ENCODE measurements around the gene TSSK6. TPM values are rescaled to one million over a fixed set of nuclear protein-coding genes. Genes with fewer than 3 reads are reported as not detected.

The TSSK6 gene
- total RNA-seq, 1 donor from 2014 or later, result 0.91 TPM

DNA sequence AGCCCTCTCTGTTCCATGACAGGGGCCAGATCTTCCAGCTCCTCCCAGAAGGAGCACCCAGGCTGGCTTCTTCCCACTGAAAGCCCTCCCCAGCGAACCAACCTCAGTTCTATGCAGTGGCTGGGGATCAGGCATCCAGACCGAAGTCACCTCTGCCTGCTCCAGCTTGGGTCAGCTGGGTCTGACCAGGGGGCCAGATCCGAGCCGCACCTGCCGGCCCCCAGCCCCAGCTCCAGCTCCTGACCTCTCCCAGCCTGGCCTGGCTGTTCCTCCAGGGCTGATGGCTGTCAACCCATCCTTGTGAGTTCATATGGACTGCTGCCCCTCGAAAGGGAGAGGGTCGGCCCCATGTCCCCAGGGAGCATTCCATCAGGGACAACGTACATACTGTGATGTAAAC is 8.0 kb downstream of the TSSK6 start:
- DNase-seq (ENCODE audit: low read depth), result no peak

DNA sequence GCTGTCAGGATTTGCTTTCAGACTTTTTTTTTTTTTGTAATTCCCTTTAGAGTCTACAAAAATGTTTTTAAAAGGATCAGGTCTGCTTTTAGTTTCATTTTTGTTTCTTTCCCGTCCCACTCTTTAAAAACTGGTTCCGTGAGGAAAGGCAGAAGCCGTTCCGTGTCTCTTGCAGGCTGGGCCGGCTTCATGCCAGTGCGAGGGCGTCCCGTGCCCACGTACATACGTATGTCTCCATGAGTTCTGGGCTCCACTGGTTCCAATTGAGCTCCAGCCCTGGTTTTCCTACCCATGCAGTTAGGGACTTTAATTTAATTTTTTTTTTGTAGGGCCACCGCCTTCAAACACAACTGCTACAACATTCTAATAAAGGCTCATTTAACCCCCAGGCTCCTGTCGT is 8.8 kb downstream of the TSSK6 start:
- DNase-seq (ENCODE audit: low read depth), result no peak

- DNase-seq (ENCODE audit: low read depth), result no peak
These were observed 9.6 kb downstream of the TSSK6 start for GRCh38 chr19:19505669-19506326.

DNA sequence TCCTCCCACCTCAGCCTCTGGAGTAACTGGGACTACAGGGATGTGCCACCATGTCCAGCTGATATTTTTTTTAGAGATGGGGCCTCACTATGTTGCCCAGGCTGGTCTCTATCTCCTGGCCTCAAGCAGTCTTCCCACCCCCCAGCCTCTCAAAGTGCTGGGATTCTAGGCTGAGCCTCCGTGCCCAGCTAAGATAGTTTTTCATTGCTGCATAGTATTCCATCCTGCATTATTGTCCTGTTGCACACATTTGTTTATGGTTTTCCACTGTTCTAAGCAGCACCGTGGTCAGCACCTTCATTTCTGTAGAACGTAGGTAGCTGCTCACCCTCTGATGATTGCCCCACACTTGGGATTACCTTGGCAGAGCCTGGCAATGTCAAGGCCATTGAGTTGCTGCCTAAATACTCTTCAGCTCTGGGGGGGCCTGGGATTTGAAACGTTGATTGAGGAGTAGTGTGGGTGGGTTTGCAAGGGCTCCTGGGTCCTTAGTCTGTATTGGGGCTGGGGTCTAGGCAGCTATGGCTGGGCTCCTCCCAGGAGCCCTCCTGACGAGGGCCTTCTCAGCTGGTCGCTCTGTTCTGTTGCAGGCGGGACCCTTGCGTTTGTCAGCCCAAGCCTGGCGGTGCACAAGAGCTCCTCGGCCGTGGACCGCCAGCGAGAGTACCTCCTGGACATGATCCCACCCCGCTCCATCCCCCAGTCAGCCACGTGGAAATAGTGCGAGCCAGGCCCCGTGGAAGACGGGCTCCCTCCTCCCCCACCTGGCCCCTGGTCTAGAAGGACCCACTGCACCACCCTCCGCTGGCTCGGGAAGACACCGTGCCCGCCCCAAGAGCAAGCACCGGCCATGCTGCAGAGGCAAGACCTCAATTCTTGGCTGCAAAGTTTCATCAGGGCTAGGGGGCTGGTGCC is 10.3 kb downstream of the TSSK6 start:
- no peak for DNase-seq (ENCODE audit: low read depth)

DNA sequence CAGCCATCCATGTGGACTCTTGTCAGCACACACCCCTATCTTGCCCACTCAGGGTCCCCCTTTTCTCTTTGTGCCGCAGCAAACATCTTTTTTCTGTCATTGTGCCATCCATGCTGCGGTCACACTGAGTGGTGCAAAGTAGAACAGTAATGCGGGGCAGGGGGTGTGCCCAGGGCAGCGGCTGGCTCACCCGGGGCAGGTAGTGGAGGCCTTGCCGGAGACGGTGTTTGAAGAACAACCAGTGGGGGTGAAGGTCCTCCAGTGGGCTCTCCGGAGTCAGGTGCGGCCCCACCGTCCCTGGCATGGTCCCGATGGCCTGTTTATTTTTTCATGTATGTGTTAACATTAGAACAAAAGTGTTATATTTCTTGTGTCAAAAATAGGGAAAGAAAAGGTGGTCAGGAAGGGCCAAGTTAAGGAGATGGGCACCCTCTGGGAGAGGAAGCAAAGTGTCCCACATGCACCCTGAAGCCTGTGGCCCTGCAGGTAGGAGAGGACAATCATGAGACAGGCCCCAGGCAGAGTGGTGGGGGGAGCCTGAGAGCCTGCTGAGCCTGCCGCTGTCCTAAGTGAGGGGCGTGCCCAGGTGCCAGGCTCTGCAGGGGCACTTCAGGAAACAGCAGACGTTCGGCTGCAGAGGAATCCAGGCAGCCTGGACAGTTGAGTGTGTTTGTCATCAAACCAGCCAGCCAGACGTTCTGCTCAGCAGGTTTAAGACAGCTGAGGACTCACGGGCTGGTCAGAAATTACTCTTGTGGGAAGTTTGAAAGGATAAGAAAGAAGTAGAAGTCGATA is 12.3 kb downstream of the TSSK6 start:
- no peak for DNase-seq (ENCODE audit: low read depth)

DNA sequence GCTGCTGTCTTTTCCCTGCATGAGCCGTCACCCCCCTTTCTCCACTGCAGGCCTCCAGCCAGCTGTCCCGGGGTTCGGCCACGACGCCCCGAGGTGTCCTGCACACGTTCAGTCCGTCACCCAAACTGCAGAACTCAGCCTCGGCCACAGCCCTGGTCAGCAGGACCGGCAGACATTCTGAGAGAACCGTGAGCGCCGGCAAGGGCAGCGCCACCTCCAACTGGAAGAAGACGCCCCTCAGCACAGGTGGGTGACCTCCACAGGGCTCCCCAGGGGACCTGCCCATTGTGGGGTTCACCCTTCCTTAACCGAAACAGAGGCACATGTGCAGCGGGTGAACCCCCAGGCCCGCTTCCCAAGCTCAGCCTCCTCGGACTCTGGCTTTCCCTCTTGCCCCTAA is 13.1 kb downstream of the TSSK6 start:
- no peak for DNase-seq (ENCODE audit: low read depth)

GRCh38 chr19:19501798-19502197 is 13.6 kb downstream of the TSSK6 start:
- no peak for DNase-seq (ENCODE audit: low read depth)

GRCh38 chr19:19500975-19501644 is 14.2 kb downstream of the TSSK6 start:
- DNase-seq (ENCODE audit: low read depth), result no peak

DNA sequence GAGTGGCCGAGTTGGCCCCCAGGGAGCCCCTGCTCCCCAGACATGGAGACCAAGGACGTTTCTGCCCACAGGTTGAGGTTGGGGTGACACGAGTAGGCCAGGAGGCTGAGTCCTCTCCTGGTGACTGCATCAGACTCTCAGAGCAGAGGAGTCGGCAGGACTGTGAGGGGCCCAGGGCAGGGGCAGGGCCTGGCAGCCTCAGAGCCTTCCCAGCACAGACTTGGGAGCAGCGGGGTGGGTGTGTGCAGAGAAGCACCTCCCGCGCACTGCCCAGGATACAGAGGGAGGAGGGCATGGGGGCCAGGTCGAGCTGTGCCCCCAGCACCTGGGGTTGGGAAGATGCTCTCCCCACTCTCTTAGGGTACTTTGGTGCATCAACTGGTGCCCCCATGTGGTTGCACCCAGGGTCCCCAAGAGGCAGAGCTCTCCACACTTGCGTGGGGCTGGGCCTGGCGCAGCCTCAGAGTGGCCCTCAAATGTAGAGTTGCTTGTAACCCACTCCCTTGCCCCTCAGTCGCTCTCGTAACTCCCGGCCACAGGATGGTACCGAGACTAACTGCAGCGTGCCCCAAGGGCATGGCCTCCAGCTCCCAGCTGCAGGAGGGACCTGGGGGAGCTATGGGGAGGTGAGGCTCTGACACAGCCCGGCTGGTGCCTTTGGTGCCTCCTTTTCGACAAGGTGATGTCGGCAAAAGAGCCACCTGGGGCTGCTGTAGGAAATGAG is 15.9 kb downstream of the TSSK6 start:
- no peak for DNase-seq (ENCODE audit: low read depth)

DNA sequence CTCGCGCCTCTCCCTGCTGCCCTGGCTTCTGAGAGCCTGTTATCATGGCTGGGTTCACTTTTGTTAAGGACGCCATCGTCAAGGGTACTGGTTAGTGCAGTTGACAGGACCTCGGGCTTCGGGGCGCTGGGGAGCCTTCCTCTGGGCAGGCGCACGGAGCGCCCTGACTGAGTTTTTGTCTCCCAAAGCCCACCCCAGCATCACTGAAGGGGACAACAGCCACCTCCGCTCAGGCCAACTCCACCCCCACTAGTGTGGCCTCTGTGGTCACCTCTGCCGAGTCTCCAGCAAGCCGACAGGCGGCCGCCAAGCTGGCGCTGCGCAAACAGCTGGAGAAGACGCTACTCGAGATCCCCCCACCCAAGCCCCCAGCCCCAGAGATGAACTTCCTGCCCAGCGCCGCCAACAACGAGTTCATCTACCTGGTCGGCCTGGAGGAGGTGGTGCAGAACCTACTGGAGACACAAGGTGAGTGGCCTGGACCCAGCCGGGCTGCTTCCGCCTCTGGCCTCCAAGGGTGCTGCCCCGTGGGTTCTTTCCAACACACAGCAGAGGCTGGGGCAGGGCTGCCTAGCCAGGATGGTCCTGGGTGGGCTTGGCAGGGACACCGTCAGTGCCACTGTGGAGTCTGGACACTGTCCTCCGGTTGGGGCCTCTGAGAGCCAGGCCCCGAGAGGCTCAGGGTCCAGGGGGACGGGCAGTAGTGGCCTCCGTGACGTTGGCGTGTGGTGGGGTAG is 16.9 kb downstream of the TSSK6 start:
- no peak for DNase-seq (ENCODE audit: low read depth)

DNA sequence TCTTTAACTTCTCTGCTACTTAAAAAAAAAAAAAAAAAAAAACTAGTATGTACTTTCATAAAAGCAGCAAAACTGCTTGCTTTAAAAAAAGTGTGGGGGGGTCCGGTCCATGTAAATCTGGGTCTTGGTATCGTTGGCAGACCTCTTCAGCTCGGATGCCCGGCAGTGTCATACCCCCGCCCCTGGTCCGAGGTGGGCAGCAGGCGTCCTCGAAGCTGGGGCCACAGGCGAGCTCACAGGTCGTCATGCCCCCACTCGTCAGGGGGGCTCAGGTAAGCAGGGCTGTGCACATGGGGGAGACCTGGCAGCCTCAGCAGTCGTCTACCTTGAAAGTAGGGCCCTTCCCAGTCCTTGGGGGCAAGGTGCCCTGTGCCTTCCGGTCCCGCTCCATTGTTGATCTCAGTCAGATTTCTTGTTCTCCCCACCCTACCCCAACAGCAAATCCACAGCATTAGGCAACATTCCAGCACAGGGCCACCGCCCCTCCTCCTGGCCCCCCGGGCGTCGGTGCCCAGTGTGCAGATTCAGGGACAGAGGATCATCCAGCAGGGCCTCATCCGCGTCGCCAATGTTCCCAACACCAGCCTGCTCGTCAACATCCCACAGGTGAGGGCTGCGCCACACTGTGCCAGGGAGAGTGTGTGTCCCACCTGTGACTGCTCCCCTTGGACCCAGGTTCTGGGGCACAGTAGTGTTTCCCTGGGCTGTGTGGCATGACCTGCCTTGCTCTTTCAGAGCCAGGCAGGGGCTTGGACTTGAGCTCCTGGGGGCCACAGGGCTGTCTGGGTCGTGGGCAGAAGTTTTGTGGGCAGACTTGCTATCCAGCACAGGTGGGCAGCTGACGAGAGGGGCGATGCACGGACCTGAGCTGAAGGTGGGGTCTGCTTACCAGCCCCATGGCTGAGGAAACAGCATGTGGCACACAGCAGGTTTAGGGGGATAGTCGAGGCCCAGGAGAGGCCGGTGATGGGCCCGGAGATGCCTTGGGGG is 19.4 kb downstream of the TSSK6 start:
- DNase-seq (ENCODE audit: low read depth), result no peak

- no peak for DNase-seq (ENCODE audit: low read depth)
These were observed 21.4 kb downstream of the TSSK6 start for GRCh38 chr19:19493841-19494546.

- no peak for DNase-seq (ENCODE audit: low read depth)
These were observed 23.2 kb downstream of the TSSK6 start for GRCh38 chr19:19492026-19492610.

- DNase-seq (ENCODE audit: low read depth), result no peak
These were observed 23.9 kb downstream of the TSSK6 start for GRCh38 chr19:19491321-19492025.

DNA sequence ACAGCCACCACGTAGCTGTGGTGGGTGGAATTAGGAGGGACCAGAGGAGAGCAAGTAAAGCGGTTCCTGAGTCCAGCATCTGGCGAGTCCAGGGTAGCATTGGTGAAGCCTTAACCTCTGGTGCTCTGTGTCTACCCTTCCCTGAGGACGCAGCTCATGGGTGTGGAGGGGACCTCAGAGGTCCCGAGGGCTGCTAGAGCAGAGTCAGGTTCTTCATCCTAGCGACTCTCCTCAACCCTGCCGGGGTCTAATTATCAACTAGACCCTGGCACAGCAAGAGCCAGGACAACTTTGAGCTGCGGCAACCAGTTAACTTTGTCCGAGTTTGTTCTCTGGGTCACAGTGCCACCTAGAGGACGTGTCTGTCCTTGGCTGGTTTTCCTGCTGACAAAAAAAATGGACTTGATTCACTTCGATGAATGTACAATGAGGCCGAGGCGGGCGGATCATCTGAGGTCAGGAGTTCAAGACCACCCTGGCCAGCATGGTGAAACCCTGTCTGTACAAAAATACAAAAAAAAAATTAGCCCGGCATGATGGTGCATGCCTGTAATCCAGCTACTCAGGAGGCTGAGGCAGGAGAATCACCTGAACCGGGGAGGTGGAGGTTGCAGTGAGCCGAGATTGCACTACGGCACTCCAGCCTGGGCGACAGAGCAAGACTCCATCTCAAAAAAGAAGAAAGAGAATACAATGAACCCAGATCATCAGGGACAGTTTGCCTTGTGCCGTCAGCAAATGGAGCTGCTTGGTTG is 25.0 kb downstream of the TSSK6 start:
- peak; percentile 88 for DNase-seq (ENCODE audit: low read depth)

DNA sequence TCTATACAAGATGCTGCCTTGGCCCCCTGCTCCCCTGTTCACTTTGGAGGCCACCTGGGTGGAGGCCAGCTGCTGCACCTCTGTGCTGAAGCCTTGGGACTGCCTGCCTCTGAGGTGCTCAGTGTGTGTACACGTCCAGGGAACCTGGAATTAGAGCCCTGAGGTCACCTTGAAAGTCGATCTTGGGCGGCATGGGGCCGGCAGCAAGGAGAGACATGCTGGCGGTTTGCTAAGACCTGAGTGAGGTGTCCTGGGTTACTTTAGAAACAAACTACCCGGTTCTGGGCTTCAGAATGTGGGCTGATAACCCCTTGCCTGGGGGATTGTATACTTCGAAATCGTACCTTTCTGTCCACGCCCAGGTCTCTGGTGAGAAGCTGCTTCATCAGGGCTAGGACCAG is 25.5 kb downstream of the TSSK6 start:
- no peak for DNase-seq (ENCODE audit: low read depth)

Data from myocyte (in vitro differentiated cells).